ENCODE data around the gene CDH15.
A peak's percentile ranks its signal among the peaks of the same experiment; 100 is the strongest.

CDH15 gene

DNA sequence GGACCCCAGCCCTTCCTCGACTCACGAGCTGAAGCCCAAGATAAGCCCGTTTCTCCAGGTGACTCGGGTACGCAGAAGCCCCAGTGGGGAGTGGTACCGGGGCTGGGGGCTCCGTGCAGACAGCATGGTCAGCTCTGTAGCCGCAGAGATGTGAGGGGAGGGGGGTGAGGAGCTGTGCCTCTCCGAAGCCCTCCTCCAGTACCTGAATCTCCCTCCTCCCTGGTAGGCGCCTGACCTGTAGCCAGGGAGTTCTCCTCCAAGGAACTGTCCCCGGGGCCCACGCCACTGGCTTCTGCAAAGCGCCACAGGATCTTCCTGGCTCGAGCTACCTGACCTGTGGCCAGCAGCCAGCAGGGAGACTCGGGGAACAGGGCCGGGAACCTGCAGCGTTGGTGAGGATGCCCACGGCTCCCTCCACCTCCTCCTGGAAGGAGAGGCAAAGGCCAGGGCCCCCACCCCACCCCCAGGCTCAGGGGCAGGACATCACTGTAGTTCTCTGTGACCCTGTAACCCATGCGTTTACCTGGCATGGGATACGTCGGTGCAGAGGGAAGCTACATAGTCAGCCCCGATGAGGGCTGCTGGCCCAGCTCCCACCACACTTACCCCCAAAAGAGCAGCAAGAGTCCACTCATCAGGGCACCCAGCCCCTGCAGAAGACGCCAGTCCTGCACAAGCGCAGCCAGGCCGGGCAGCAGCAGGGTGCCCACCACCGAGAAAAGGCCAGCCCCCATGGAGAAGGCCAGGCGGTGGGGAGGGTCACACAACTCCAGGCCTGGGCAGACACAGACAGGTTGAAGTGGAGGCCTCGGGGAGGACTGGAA lies 27.1 kb downstream of the CDH15 start:
- DNase-seq (ENCODE audit: low read depth in 2 of 3, low spot score in 1 of 3), result no peak

DNA sequence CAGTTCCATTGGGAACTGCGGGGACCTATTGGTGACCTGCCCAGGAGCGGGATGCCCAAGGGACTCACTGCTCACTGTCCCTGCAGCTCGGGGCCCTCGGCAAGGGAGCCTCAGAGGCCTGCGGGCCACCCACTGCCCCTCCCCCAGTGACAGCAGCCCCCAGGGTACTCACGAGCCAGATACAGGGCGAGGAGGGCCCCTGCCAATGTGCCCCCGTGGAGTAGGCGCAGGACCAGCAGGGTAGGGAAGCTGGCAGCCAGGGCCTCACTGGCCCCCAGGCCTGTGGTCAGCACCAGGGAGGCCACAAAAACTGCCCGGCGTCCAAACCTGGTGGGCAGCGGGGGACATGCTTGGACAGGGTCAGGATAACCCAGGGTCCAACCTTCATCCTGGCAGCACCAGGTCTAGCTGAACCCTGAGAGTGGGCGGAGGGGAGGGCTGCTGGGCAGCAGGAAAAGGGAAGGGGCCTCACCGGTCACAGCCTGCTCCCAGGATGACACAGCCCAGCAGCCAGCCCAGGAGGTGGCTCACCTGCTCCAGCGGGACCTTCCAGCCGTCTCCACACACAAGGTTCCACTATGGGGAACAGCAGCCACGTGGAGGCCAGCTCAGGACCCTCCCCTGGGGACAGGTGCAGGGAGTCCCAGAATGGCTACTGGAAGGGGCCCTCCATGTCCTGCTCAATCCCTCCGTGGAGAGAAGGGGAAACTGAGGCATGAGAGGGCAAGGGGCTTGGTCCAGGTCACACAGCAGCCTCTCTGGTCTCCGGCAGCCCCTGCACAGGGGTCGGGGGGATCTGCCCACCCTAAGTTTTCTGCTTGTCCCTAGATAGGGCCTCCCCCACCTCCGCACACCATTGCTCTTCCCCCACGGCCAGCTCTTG lies 27.9 kb downstream of the CDH15 start:
- DNase-seq (ENCODE audit: low read depth in 2 of 3, low spot score in 1 of 3), result no peak

DNA sequence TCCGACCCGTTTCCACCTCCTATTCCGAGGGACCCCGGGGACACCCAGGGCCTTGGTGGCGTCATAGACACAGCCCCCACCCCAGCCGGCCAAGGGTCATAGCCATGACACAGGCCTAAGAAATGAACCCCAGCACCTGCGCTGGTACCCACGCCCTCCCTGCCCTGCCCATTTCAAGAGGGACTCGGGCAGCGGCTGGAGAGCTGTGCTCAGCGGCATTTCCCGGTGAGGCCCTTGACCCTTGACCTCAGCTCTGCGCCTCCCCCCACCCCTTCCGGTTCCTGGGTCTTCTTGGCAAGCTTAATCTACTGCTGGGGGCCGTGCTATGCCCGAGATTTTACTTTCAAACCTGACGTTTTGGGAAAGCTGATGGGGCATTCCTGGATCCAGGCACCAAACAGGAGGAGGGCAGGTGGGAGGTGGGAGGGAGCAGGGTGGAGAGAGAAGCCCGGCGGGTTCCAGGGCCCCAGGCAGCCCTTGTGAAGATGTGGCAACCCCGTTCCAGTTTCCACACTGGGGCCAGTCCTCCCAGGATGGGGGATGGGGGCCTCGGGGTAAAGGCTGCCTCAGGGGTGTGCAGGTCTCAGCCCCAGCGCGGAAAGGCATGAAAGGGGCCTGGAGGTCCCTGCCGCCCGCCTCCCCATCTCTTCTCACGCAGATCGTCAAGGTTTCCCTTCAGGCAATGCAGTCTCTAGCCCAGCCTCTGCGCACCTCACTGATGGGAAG lies 28.7 kb downstream of the CDH15 start, which contains the start of gene SLC22A31:
Gene SLC22A31, minus strand, starts transcription at position 414 of the 726 bp plus-strand sequence. Its CDS starts 36 bp downstream, at position 378.
- no peak for DNase-seq (ENCODE audit: low read depth in 2 of 3, low spot score in 1 of 3)

DNA sequence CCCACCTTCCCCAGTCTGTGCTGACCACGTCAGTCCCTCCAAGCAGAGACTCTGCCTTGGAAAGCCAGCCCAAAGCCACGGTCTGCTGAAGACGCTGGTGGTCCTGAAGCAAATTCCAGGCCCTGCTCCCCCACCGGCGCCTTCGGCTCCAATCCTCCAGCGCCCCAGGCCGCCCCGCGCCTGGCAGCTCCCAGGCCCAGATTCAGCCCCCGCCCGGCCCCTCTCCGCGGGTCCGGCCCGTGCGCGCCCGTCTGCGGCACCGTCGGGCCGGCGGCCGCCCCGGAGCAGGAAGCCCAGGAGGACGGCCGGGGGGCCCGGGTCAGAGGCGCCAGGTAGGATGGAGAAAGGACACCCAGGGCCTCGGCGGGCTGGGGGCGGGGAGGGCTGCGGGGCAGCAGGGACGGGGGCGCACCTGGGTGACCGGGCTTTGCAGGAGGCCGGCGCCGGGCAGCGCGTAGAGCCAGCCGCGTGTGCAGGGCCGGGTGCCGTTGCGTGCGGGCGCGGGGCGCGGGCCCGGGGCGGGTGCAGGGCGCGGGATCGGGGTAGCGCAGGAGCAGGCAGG lies 29.4 kb downstream of the CDH15 start:
- DNase-seq (ENCODE audit: low read depth in 2 of 3, low spot score in 1 of 3), result no peak

DNA sequence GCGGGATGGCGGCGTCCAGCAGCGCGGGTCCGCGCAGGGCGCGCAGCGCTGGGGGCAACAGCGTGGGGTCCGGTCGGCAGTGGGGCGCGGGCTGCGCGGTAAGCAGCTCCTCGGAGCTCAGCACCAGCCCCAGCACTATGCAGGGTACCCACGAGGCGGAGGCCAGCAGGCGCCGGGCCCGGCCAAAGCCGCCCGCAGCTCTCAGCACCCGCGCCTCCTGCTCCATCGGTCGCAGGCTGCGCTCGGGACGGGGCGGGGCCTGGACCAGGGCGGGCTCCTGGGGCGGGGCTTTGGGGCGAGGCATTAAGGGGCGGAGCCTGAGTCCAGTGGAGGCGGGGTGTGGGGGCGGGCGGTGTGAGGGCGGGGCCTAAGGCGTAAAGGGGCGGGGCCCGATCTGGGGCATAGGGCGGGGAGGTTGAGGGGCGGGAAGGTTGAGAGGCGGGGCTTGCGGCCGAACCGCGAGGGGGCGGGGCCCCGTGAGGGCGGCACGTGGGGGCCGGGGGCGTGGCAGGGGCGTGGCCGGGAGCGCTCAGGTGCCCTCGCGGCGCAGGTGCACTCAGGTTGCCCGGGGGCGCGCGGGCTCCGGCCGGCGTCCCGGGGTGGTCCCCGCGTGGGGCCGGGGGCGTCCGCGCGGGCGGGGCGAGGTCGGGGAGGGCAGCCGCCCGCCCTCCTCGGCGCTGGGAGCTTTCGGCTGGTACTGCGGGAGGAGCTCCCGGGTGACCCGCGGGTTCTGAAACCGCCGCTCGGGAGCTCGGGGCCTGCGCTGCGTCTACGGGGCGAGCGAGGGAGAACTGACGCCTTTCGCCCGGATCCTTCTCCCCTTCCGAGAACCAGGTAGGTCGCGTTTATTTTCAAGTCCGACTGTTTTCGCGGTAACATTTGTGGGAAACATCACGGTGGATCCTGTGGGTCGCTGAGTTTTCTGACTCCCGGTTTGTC lies 30.2 kb downstream of the CDH15 start:
- DNase-seq (ENCODE audit: low read depth in 2 of 3, low spot score in 1 of 3), result peak; percentile 75 to 87 (median 79)

DNA sequence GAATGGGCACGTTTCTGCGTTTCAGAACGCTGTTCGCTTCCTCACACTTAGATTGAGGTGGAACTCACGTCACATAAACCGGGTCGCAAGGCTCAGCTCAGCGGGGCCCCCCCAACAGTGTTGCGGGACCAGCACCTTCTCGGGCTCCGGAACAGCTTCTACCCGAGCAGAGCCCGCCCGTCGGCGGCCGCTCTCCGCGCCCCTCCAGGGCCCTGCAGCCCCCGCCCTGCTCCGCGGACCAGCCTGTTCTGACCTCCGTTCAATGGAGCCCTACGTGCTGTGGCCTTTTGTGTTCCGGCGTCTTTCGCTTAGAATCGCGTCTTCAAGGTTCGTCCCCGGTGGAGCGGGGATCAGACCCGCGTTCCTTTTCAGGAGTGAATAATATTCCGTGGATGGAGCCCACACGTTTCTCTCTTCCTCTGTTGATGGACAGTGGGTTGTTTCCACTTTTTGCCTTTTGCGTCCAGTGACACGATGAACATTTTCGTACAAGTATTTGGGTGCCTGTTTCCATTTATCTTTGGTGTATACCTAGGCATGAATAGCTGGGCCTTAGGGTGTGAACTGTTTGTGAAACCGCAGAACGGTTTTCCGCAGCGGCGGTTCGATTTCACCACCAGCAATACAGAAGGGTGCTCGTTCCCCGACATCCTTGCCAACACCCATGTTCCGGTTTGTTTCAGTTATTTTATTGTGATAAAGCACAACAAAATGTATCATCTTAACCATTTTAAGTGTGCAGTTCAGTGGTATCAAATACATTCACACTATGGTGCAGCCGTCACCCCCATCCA lies 31.1 kb downstream of the CDH15 start:
- no peak for DNase-seq (ENCODE audit: low read depth in 2 of 3, low spot score in 1 of 3)

DNA sequence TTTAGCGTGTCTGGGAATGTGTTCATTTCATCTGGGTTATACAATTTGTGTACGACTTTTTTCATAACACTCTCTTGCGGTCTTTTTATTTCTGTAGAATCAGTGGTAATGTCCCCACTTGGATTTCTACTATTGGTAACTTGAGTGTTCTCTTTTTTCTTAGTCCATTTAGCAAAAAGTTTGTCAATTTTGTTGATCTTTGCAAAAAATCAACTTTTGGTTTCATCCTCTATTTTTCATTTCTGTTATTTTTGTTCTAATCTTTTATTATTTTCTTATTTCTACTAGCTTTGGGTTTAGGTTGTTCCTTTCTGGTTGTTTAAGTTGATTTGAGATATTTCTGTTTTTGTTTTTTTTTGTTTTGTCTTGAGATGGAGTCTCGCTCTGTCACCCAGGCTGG lies 36.4 kb downstream of the CDH15 start:
- no peak for DNase-seq (ENCODE audit: low read depth in 2 of 3, low spot score in 1 of 3)

DNA sequence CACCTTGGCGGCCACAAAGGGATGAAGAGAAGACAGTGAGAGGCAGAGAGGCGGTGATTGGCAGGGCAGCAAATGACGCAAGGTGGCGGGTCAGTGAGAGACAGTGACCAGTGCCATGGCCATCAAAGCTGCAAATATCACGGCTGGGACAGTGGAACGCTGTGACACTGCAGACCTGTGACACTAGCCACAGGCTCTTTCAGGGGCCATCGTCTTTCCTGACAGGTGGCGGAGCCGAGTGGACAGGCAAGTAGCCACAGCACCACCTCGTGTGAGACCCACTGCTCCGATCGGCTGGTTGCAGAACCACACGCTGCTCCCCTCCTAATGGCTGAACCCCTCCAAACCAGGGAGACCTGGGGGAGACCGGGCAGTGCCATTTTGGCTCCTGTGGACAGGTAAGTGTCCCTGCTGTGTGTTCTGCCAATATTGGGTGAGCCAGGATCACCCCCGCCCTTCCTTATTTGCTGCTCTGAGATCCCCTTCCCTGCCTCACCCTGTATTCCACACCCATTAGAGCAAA lies 38.0 kb downstream of the CDH15 start:
- no peak for DNase-seq (ENCODE audit: low read depth in 2 of 3, low spot score in 1 of 3)

DNA sequence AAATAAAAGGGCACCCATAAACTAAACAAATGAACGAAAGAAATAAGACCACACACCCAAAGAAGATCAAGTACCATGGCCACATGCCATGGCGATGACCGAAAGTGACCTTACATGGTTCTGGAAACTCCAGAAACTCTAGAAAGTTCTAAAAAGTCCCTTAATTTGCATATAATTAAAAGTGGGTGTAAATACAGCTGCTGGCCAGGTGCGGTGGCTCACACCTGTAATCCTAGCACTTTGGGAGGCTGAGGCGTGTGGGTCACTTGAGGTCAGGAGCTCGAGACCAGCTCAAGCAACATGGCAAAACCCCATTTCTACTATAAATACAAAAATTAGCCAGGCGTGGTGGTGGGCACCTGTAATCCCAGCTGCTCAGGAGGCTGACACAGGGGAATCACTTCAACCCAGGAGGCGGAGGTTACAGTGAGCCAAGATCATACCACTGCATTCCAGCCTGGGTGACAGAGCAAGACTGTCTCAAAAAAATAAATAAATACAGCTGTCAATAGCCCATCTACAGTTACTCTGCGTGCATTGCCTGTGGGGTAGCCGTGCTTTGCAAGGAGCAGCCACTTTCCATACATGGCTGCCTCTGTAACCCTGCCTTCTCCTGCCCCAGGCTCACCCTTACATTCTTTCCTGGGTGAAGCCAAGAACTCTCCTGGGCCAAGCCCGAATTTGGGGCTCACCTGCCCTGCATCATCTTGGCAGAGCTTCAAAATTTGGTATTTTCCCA lies 38.8 kb downstream of the CDH15 start:
- DNase-seq (ENCODE audit: low read depth in 2 of 3, low spot score in 1 of 3), result no peak

DNA sequence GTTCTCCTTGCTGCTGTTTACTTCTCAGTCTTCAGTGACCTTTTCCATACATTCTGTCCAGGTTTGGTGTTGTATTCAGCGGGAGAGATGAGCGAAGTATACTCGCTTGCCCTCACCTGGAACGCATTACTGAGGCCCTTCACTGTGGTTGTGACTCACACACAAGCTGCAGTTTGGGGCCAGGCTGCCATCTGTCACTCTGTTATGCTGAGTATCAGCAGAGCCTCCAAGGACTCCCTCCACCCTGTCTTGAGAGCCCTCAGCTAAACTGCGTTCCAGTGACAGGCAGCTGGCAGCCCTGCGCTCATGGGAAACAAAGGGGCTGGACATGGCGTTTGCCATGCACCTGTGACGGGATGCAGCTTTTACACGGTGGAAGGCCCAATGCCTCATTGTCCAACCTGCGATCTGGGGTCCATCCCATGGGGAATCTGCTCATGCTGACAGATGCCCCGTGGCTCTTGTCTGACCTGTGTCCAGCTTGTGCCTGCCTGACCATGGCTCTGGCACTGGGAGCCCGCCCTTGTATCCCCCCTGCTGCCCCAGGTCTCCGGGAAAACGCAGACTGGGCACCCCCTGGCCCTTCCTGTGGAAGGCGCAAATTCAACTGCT lies 39.5 kb downstream of the CDH15 start:
- no peak for DNase-seq (ENCODE audit: low read depth in 2 of 3, low spot score in 1 of 3)

DNA sequence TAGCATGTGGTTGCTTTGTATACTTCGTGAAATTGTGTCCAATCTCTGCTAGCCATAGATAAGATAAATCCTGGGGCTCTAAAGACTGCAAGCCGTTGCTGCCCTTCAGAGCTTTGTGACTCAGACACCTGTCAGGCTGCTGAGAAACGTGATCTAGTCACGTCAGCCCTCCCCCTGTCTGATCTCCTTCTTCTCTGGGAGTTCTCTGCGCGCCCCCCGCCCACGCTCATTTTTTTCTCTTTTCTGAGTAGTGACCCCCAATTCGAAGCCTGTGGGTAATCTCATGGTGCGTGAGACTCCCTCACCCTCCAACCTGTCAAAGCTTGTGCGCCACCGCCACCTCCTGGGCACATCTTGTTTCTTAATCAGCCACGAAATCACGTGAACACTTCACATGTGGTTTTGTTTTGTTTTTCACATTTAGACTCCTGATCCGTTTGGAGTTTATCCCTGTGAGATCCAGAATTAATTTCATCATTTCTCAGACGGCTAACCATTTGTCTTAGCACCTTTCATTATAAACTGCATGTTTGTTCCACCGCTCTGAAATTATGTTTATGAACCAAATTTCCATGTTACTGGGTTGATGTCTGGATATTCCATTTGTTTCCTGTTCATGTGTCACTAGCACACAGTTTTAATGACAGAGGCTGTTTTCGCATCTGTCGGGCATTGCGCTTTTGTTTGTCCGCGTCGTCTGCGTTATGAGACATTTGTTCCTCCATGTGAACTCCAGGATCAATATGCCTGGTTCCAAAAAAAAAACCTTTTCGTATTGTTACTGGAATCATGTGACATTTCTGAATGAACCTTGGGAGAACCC lies 45.0 kb downstream of the CDH15 start:
- DNase-seq (ENCODE audit: low read depth in 2 of 3, low spot score in 1 of 3), result peak; percentile 54 to 68 (median 67)

DNA sequence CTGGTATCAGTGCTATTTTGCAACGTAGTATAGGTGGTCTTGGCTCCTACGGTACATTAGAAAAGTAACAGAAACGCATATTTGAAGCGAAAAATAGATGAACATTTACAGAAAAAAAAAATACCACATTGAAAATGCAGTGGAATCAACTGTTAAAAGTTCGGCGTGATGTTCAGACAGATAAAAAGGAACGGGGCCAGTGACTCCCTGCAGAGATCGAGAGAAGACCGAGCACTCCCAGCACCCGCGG lies 45.5 kb downstream of the CDH15 start:
- no peak for DNase-seq (ENCODE audit: low read depth in 2 of 3, low spot score in 1 of 3)

DNA sequence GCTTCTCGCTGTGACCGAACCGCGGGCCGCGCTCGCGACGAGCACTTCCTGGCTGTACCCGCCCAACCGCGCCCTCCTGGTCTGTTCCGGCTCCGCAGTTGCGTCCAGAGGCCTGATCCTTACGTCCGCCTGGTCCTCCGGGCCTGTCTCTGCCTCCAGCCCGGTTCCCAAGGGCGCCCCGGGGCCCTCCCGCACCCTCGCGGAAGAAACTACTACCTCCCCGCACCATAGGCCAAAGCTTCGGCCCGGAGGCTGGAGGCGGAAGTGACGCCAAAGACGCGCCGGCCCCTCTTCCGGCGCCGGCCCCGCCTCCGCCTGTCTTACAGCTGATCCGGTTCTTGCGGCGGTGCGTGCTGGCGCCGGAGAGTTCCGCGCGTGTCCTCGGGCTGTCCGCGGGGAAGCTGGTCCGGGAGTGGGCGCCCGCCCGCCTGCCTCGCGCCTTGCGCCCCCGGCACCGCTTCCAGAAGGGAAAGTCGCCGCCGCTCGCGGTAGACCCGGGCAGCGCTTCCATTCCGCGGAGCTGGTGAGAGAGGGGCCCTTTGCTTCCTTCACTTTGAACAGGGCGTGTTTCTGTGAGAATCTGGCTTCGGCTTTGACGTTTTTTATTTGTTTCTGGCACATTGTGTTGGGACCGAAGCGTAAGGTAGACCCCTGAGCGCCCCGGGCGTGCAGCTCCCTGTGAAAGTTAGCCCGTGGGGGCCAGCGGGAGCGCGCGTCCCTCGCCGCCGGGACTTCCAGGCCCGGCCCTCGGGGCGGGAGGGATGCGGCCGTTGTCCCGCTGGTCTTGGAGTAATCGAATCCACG lies 46.0 kb downstream of the CDH15 start, which contains the start of gene ZNF778:
Gene ZNF778, plus strand, starts transcription at position 316 of the 804 bp plus-strand sequence. CDS start 3,425 bp downstream, outside the sequence.
- peak; percentile 48 to 73 (median 55) for DNase-seq (ENCODE audit: low read depth in 2 of 3, low spot score in 1 of 3)

DNA sequence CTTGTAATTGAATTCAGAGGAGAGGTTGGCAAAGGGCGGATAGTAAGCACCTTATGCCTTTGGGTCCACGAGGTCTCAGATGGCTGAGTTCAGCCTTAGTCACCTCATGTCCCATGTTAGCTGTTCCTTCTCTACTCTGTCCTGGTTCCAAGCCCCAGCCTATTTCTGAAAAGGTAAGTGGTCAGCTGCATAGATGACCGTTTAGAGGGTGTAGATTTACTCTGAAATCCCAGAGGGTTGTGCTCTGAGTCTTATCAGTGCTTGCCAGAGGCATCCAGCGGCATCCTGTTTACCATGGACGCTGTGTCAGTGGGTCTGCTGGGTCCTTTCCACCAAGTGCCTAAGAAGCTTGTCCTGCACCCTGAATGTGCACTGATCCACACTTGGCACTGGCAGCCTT lies 47.8 kb downstream of the CDH15 start:
- no peak for DNase-seq (ENCODE audit: low read depth in 2 of 3, low spot score in 1 of 3)

DNA sequence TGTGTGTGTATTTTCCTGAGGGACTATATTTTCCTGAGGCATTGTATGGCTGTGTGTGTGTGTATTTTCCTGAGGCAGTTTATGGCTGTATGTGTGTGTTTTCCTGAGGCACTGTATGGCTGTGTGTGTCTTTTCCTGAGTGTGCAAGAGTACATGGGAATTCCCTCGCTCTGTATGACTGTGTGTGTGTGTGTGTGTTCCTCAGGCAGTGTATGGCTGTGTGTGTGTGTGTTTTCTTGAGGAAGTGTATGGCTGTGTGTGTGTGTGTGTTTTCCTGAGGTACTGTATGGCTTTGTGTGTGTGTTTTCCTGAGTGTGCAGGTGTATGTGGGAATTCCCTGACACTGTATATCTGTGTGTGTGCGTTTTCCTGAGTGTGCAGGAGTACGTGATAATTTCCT lies 50.1 kb downstream of the CDH15 start:
- no peak for DNase-seq (ENCODE audit: low read depth in 2 of 3, low spot score in 1 of 3)

DNA sequence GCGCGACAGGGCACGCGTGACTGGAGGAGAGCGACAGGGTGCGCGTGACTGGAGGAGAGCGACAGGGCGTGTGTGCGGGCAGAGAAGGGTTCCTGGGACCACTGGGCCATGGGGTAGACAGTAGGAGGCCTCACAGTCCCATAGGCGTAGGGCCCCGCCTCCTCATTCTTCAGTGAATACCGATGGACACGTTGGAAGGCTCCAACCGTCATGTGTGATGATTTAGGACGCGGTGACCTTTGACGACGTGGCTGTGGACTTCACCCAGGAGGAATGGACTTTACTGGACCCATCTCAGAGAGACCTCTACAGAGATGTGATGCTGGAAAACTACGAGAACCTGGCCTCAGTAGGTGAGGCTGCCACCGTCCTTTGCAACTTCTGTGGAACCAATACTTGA lies 51.4 kb downstream of the CDH15 start:
- no peak for DNase-seq (ENCODE audit: low read depth in 2 of 3, low spot score in 1 of 3)

Data from stimulated activated CD4-positive, alpha-beta T cell treated with anti-CD3 and anti-CD28 coated beads, Interleukin-12 subunit alpha, Interleukin-12 subunit beta, amount 100 ng/mL, for 48 hours (primary cell).